Glomerular visceral epithelial cell (primary cell): ENCODE data around the gene MEAK7.

Source experiments
- DNase-seq: peaks from one replicate; pipeline ENCODE4 v3.0.0-alpha.2; 2016; ENCODE audit errors: extremely low spot score

MEAK7 gene

DNA sequence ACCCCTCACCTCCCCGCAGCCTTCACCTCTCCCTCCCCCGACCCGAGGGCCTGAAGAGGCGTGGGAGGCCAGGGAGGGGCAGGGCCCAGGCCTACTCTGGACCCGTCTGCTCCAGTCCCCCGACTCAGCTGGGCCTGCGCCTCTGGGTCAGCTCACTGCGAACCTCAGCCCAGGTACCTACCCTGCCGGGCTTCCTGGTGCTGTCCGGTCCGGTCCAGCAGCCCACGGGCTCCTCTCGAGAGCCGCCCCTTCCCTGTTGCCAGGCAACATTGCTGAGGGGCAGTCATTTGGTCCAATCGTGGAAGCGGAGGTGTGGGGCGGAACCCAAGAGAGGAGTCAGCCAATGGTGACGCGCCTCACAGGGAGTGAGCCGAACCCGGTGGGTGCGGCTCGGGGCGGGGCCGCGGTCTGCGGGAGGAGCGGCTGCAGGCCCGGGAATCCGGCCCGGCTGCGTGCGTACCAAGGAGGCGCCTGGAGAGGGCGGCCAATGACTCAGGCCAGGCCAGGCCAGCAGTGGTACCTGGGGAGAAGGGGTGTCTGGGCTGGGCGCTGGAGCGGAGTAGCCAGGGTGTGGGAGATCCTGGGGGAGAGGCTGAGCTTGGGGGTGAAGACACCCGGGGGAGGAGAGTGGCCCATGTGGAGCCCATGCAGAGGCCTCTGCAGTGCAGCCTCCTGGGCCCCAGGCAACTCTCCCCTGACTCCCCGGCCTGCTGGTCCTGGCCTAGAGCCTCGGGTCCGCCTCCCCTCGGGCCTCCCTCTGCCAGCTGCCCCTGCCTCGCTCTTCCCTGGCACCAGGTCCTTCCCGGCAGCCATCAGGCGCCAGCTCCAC is at the start of gene MEAK7:
Gene MEAK7 (minus strand): TSS at position 240 of the 829 bp plus-strand sequence. CDS start 6,573 bp downstream, outside the sequence.
- DNase-seq = peak; percentile 98

GRCh38 chr16:84553873-84554399 is 49.5 kb upstream of the MEAK7 start:
- no peak for DNase-seq

- no peak for DNase-seq
Measured at GRCh38 chr16:84552135-84552534, 47.7 kb upstream of the MEAK7 start.

GRCh38 chr16:84550096-84550495 is 45.6 kb upstream of the MEAK7 start:
- no peak for DNase-seq

DNA sequence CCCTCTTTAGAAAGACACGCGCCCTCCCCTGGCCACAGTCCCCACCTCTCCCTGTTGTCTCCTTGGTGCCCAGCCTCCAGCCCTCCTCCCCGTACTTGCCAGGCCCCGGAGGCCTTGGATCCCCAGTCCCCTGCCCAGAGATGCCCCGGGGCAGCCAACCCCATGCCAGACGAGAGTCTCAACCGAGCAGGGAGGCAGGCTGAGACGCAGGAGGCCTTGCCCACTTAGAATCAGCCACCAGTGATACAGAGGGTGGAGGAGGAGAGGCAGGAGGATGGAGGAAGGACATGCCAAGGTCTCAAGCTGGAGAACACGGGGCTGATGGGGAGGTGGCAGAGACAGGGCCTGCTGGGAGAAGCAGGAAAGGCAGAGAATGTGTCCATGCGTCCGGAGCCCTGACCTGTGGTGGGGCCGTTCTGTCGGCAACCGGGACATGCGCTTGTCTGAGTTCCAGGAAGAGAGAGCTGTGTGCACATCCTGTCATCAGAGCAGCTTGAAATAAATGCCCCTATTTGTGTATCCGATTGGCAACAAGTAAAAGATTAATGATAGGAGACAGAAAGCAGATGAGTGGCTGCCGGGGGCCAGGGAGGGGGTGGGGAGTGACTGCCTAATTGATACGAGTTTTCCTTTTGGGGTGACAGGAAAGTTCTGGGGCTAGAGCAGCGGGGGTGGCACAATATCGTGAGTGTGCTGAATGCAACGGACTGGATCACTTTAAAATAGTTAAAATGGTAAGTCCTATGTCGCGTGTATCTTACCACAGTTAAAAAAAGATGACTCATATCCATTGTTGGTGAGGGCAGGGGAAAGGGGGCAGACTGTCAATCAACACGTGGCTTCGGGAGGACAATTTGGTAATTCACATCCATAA is 44.7 kb upstream of the MEAK7 start:
- no peak for DNase-seq

GRCh38 chr16:84548508-84548907 is 44.0 kb upstream of the MEAK7 start:
- no peak for DNase-seq

- no peak for DNase-seq
Measured at GRCh38 chr16:84547546-84548061, 43.1 kb upstream of the MEAK7 start.

GRCh38 chr16:84546669-84547545 is 42.4 kb upstream of the MEAK7 start:
- no peak for DNase-seq

- no peak for DNase-seq
Measured at GRCh38 chr16:84545114-84545737, 40.8 kb upstream of the MEAK7 start.

- DNase-seq = no peak
Measured at GRCh38 chr16:84544031-84544773, 39.7 kb upstream of the MEAK7 start.

DNA sequence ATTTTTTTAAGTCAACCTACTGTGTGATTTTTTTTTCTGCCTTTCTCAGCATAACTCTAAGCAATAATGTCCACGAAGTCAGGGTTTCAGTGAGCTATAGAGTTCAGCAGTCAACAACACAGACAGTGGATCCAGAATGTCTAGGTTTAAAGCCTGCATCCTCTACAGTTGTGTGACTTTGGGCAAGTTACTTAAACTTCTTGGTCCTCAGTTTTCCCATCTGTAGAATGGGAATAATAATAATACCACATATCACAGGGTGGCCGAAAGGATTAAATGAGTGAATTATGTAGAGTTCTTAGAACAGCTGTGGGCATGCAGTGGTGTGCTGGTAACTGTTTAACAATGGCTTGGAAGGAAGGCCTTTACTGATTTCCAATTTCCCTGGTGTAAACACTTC is 38.8 kb upstream of the MEAK7 start:
- DNase-seq = no peak

DNA sequence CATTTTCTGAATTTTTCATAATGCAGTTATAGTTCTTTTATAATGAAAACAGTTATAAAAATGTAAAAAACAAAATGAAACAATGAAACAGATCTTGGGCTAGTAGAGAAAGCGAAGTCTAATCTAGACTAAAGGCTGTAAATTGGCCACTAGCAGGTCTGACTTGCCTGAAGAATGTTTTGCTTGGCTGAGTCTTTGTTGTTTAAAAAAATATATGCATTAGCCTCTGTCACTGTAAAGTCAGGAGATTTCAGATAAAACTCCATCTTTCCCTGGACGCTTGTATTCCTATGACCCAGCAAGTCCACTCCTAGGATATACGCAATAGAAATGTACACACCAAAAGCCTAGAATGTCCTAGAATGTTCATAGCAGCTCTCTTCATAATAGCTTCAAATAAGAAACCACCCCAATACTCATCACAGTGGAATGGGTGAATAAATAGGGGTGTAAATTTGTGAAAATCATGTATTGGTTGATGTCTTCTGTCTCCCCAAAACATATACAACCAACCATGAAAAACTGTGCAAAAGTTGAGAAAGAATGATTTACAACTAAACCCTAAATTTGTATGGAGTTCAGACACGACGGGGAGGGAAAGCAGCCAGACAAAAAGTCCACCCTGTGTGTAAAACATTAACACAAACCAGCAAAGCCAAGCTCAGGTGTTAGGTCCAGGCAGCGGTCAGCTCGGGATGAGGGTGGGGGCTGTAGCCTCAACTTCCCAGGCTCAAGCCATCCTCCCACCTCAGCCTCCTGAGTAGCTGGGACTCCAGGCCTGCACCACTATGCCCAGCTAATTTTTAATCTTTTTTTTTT is 37.7 kb upstream of the MEAK7 start:
- peak; percentile 11 for DNase-seq

DNA sequence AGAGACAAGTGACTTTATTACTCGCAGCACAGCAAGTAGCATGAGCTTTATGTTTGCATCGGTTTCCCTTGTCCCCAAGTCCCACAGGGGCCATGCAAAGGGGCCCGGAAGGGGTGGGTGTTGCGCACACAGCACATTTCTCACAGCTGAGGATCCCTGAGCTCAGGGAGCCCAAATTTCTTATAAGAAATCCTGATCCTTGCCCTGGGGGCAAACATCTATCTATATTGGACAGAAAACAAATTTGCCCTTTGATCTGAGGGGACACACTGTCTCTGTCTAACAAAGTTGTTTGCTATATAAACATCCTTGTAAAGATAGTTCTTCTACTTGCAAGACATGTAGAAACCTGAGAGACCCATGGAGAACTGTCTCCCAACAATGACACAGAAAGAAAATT is 35.7 kb upstream of the MEAK7 start:
- no peak for DNase-seq

DNA sequence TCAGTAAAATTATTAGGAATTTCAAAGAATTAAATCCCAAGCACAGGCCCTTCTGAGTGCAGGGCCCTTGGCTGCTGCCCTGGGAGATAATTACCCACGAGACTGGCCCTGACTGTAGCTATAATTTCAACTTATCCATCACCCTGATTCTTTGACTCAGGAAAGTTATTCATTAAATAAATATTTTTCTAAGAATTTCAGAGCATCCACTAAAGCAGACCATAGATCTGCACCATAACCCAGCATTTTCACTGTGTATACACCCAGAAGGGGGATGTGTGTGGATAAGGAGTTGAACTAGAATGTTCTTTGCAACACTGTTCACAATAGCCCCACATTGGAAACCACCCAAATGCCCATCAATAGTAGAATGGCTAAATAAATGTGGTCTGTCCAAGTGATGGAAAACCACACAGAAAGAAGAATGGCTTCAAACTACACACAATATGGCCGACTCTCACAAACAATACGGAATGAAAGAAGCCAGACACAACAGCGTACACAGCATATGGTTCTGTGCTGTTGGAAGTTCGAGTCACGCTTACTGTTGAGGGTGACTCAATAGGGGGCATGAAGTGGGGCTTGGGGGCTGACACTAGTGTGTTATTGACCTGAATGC is 33.9 kb upstream of the MEAK7 start:
- no peak for DNase-seq

DNA sequence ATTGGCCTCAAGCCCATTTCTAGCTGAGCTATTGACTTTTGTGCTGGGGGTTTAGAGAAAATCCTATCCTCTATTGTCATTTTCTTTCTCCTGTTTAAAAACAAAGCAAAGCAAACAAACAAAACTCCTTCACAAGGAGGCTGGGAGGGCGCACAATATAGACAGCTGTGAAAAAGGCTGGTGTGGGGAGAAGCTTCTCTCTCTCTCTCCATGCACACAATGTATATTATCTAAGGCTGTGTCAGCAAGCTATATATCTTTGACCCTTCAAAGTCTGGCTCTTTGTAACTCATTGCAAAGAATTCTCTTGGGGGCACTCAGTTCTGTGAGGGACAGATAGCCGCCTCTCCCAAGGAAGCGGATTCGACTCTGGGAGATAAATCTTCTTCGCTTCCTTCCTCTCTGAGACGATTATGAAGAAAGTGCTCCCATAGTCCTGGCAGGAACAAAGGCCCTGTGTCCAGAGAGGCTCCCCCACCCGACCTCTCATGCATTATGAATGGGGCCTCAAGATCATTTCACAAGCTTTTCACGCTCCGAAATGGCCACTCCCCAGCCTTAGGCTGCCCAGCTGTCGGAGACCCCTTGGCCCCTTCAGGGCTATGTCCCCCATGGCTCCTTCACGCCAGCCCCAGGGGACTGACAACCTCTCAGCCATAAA is 33.2 kb upstream of the MEAK7 start:
- DNase-seq = no peak

DNA sequence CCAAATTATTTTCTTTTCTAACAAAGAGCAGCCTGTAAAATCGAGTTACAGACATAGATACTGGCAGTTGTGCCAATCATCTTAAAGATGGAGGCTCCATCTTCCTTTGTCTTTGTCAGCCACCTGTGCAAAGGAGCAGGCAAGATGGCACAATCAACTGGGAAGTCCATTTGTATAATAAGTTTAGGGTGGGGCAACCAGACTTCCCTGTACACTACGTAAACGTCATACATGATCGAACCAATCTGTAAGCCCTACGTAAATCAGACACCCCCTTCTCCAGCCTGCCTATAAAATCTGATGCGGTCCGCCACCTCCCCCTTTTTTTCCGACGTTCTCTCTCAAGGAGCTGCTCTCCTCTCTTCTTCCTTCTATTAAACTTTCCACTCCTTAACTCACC is 31.4 kb upstream of the MEAK7 start:
- no peak for DNase-seq

DNA sequence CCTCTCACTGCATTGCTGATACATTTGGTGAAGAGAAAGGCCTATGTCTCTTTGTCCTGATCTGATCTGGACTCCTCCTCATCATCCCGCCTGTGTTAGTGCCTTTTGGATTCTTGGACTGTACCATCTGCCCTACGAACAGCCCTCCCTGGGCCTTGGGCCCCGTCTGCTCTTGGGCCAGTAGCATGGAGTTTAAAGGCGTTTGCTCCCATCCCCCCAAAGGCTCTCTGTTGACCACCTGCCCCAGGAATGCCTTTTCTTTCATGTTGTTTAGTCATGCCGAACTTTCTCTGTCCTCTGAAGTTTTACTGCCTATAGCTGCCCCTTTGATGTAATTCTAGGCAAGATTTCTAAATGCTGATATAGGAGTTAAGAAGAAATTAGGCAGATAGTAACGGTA is 30.9 kb upstream of the MEAK7 start:
- no peak for DNase-seq

DNA sequence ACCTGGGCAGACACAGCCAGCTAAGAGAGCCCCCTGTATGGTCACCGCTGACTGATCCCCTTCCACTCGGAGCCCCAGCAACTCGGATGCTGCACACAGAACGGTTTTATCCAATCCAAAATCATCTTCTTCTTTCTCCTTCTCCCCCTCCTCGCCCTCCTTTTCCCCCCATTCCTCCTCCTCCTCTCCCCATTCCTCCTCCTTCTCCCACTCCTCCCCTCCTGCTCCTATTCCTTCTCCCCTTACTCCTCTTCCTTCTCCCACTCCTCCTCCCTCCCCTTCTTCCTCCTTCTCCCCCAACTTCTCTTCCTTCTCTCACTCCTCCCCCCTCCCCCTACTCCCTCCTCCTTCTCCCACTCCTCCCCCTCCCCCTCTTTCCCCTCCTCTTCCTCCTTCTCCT is 30.4 kb upstream of the MEAK7 start:
- DNase-seq = no peak
